ENCODE results near the gene PDGFB.

Gene PDGFB

DNA sequence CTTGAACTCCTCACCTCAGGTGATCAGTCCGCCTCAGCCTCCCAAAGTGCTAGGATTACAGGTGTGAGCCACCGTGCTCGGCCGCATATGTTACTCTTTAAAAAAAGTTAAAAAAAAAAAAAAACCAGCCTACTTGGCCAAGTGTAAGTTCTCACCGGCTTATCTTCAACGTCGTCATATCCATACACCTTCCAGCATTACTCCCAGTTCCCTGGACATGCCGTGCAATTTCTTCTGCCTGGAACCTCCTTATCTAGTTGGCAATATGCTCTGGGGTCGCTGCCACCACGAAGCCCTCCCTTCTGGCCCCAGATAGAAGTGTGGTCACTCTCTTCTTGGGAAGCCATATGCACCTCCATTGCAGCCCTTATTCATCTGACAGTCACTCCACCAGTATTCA, 56.0 kb downstream of the PDGFB start:
- no peak overlapping the region for H3K27ac ChIP-seq (ENCODE audit: low read depth, low read length)
- no peak overlapping the region for H3K4me3 ChIP-seq (ENCODE audit: low read depth, low read length)
- H3K79me2 ChIP-seq (ENCODE audit: control insufficient read depth, insufficient read depth, low read length, unreplicated experiment): no peaks in the 10 kb centered on the region
- no peak overlapping the region for H2AFZ ChIP-seq (ENCODE audit: low read length, unreplicated experiment)
- H3K36me3 ChIP-seq (ENCODE audit: insufficient read depth, low read length): no peaks in the 10 kb centered on the region
- H3K27me3 ChIP-seq (ENCODE audit: insufficient read depth, low read length): no peaks in the 10 kb centered on the region
- H3K4me1 ChIP-seq (ENCODE audit: control insufficient read depth, insufficient read depth, low read length, unreplicated experiment): no peaks in the 10 kb centered on the region

- H3K36me3 ChIP-seq (ENCODE audit: insufficient read depth, low read length): no peaks in the 10 kb centered on the region
- no peak overlapping the region for H2AFZ ChIP-seq (ENCODE audit: low read length, unreplicated experiment)
- H3K4me1 ChIP-seq (ENCODE audit: control insufficient read depth, insufficient read depth, low read length, unreplicated experiment): no peaks in the 10 kb centered on the region
- no peaks in the 10 kb centered on the region for H3K27me3 ChIP-seq (ENCODE audit: insufficient read depth, low read length)
- no peak overlapping the region for H3K27ac ChIP-seq (ENCODE audit: low read depth, low read length)
- H3K79me2 ChIP-seq (ENCODE audit: control insufficient read depth, insufficient read depth, low read length, unreplicated experiment): no peaks in the 10 kb centered on the region
- H3K4me3 ChIP-seq (ENCODE audit: low read depth, low read length): no peak overlapping the region
Observed at GRCh38 chr22:39185601-39186012, 59.2 kb downstream of the PDGFB start.

- H3K36me3 ChIP-seq (ENCODE audit: insufficient read depth, low read length): no peaks in the 10 kb centered on the region
- H3K79me2 ChIP-seq (ENCODE audit: control insufficient read depth, insufficient read depth, low read length, unreplicated experiment): no peaks in the 10 kb centered on the region
- no peak overlapping the region for H3K27ac ChIP-seq (ENCODE audit: low read depth, low read length)
- H3K4me1 ChIP-seq (ENCODE audit: control insufficient read depth, insufficient read depth, low read length, unreplicated experiment): no peaks in the 10 kb centered on the region
- no peak overlapping the region for H3K4me3 ChIP-seq (ENCODE audit: low read depth, low read length)
- no peaks in the 10 kb centered on the region for H3K27me3 ChIP-seq (ENCODE audit: insufficient read depth, low read length)
- H2AFZ ChIP-seq (ENCODE audit: low read length, unreplicated experiment): no peak overlapping the region
Observed at GRCh38 chr22:39184586-39185577, 59.9 kb downstream of the PDGFB start.

DNA sequence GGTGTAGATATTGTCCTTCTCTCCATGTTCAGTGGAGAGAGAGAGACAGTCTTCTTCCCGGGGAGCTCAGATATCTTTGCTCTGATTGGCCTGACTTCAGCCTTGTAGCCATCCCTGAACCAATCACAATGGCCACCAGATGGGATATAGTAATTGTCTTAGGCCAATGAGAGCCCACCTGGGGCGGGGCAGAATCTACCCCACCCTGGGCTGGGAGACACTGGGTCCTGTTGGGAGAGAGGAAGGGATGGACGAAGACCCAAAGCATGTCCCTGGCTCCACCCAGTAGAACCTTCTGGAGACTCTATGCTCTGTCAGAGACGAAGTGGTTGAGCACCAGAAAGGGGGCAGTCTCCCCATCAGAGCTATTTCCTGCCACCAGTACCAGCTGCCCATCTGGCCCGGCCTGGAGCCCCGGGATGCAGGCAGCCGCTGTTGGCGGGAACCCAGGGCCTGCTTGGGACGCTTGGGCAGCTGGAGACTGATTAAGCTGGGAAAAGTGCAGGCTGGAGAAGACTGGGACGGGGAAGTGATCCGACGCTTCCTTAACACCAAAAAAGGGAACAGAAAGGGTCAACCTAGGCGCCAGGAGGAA, 60.7 kb downstream of the PDGFB start:
- no peak overlapping the region for H3K4me3 ChIP-seq (ENCODE audit: low read depth, low read length)
- no peaks in the 10 kb centered on the region for H3K27me3 ChIP-seq (ENCODE audit: insufficient read depth, low read length)
- no peak overlapping the region for H3K27ac ChIP-seq (ENCODE audit: low read depth, low read length)
- no peak overlapping the region for H2AFZ ChIP-seq (ENCODE audit: low read length, unreplicated experiment)
- H3K36me3 ChIP-seq (ENCODE audit: insufficient read depth, low read length): no peaks in the 10 kb centered on the region
- H3K4me1 ChIP-seq (ENCODE audit: control insufficient read depth, insufficient read depth, low read length, unreplicated experiment): no peaks in the 10 kb centered on the region
- H3K79me2 ChIP-seq (ENCODE audit: control insufficient read depth, insufficient read depth, low read length, unreplicated experiment): no peaks in the 10 kb centered on the region

DNA sequence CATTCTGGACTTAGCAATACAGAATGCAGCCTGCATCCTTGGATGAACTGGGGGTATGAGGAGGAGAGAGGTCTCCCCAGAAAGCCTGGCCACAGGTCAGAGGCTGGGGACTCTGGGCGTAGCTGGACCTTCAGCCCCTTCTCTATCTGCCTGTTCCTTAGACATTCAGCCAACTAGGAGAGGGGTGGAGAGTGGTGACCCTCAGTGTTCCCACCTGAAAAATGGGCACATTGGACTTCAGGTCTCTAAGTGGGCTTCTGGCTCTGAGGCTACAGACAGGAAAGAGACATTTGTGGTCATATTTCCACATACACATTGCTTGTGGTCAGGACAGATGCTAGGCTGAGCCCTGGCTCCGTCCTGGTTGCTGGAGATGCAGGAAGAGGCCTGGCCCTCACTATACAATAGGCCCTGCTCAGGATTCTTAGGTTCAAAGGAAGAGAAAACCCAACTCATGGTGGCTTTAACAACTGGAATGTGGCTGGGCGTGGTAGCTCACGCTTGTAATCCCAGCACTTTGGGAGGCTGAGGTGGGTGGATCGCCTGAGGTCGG, 62.2 kb downstream of the PDGFB start:
- no peak overlapping the region for H2AFZ ChIP-seq (ENCODE audit: low read length, unreplicated experiment)
- H3K4me1 ChIP-seq (ENCODE audit: control insufficient read depth, insufficient read depth, low read length, unreplicated experiment): peaks cover 11% of the 10 kb centered on the region
- H3K4me3 ChIP-seq (ENCODE audit: low read depth, low read length): no peak overlapping the region
- H3K27ac ChIP-seq (ENCODE audit: low read depth, low read length): no peak overlapping the region
- H3K27me3 ChIP-seq (ENCODE audit: insufficient read depth, low read length): no peaks in the 10 kb centered on the region
- no peaks in the 10 kb centered on the region for H3K79me2 ChIP-seq (ENCODE audit: control insufficient read depth, insufficient read depth, low read length, unreplicated experiment)
- no peaks in the 10 kb centered on the region for H3K36me3 ChIP-seq (ENCODE audit: insufficient read depth, low read length)

DNA sequence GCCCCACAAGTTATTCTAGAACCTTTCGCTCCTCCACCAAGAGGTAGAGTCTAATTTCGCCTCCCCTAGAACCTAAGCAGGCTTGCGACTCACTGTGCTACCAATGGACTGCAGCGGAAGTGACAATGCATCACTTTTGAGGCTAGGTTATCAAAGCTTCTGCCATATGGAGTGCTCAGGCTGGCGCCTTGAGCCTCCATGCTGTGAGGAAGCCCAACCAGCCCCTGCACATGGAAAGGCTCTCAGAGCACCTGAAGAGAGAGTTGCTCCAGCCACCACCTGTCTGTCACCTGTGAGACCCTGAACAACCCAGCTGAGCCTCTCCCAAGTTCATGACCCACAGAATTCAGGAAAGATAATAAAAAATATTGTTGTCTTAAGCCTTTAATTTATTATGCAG, 63.0 kb downstream of the PDGFB start:
- Histone ChIP-seq H3K27me3 (ENCODE audit: insufficient read depth, low read length) (no peaks in the 10 kb centered on the region), H3K79me2 (ENCODE audit: control insufficient read depth, insufficient read depth, low read length, unreplicated experiment) (no peaks in the 10 kb centered on the region), H3K4me1 (ENCODE audit: control insufficient read depth, insufficient read depth, low read length, unreplicated experiment) (peaks cover 19% of the 10 kb centered on the region), H2AFZ (ENCODE audit: low read length, unreplicated experiment) (no peak overlapping the region), H3K27ac (ENCODE audit: low read depth, low read length) (no peak overlapping the region), H3K4me3 (ENCODE audit: low read depth, low read length) (no peak overlapping the region), H3K36me3 (ENCODE audit: insufficient read depth, low read length) (no peaks in the 10 kb centered on the region)

DNA sequence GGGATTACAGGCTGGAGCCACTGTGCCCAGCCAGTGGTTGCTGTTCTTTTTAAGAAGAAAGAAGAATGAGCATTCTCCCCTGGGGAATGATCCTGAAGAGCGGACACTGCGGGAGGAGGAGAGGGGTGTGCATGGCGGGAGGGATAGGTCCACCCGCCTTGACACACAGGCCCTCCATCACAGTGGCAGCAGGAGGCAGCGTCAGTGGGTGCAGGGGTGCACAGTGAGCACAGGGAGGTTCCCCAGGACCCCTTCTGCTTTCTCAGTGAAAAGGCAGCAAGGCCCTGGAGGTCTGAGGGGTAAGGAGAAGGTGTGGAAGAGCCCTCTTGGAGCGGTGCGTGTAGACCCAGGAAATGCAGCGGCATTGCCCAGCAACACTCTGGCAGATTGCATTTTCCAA, 63.4 kb downstream of the PDGFB start:
- H3K4me3 ChIP-seq (ENCODE audit: low read depth, low read length): no peak overlapping the region
- peaks cover 23% of the 10 kb centered on the region for H3K4me1 ChIP-seq (ENCODE audit: control insufficient read depth, insufficient read depth, low read length, unreplicated experiment)
- H3K27ac ChIP-seq (ENCODE audit: low read depth, low read length): no peak overlapping the region
- H3K79me2 ChIP-seq (ENCODE audit: control insufficient read depth, insufficient read depth, low read length, unreplicated experiment): no peaks in the 10 kb centered on the region
- no peak overlapping the region for H2AFZ ChIP-seq (ENCODE audit: low read length, unreplicated experiment)
- no peaks in the 10 kb centered on the region for H3K27me3 ChIP-seq (ENCODE audit: insufficient read depth, low read length)
- H3K36me3 ChIP-seq (ENCODE audit: insufficient read depth, low read length): no peaks in the 10 kb centered on the region

DNA sequence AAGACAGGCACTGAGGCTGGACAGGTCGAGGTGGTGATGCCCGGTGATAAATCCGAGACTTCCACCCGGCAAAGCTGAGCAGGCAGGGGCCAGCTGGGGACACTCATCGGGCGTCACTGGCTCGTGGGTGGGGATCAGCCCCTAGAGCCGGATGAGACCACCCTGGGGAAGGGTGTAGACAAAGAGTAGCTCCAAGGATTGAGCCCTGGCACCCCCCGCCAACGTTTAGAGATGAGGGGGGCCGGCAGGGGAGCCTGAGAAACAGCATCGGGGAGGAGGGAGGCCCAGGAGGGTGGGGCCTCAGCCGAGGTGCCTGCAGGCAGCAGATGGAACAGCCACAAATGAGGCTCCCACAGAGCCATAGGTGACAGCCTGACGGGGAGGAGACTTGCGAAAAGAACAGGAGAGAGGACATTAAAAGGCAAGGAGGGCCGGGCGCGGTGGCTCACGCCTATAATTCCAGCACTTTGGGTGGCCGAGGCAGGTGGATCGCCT, 64.9 kb downstream of the PDGFB start:
- H3K27me3 ChIP-seq (ENCODE audit: insufficient read depth, low read length): no peaks in the 10 kb centered on the region
- no peak overlapping the region for H2AFZ ChIP-seq (ENCODE audit: low read length, unreplicated experiment)
- peaks cover 37% of the 10 kb centered on the region for H3K4me1 ChIP-seq (ENCODE audit: control insufficient read depth, insufficient read depth, low read length, unreplicated experiment)
- no peak overlapping the region for H3K4me3 ChIP-seq (ENCODE audit: low read depth, low read length)
- H3K27ac ChIP-seq (ENCODE audit: low read depth, low read length): no peak overlapping the region
- no peaks in the 10 kb centered on the region for H3K79me2 ChIP-seq (ENCODE audit: control insufficient read depth, insufficient read depth, low read length, unreplicated experiment)
- no peaks in the 10 kb centered on the region for H3K36me3 ChIP-seq (ENCODE audit: insufficient read depth, low read length)

- H3K27me3 ChIP-seq (ENCODE audit: insufficient read depth, low read length): no peaks in the 10 kb centered on the region
- H3K79me2 ChIP-seq (ENCODE audit: control insufficient read depth, insufficient read depth, low read length, unreplicated experiment): no peaks in the 10 kb centered on the region
- H3K27ac ChIP-seq (ENCODE audit: low read depth, low read length): no peak overlapping the region
- no peaks in the 10 kb centered on the region for H3K36me3 ChIP-seq (ENCODE audit: insufficient read depth, low read length)
- no peak overlapping the region for H3K4me3 ChIP-seq (ENCODE audit: low read depth, low read length)
- peaks cover 42% of the 10 kb centered on the region for H3K4me1 ChIP-seq (ENCODE audit: control insufficient read depth, insufficient read depth, low read length, unreplicated experiment)
- H2AFZ ChIP-seq (ENCODE audit: low read length, unreplicated experiment): no peak overlapping the region
Observed at GRCh38 chr22:39179401-39179827, 65.4 kb downstream of the PDGFB start.

DNA sequence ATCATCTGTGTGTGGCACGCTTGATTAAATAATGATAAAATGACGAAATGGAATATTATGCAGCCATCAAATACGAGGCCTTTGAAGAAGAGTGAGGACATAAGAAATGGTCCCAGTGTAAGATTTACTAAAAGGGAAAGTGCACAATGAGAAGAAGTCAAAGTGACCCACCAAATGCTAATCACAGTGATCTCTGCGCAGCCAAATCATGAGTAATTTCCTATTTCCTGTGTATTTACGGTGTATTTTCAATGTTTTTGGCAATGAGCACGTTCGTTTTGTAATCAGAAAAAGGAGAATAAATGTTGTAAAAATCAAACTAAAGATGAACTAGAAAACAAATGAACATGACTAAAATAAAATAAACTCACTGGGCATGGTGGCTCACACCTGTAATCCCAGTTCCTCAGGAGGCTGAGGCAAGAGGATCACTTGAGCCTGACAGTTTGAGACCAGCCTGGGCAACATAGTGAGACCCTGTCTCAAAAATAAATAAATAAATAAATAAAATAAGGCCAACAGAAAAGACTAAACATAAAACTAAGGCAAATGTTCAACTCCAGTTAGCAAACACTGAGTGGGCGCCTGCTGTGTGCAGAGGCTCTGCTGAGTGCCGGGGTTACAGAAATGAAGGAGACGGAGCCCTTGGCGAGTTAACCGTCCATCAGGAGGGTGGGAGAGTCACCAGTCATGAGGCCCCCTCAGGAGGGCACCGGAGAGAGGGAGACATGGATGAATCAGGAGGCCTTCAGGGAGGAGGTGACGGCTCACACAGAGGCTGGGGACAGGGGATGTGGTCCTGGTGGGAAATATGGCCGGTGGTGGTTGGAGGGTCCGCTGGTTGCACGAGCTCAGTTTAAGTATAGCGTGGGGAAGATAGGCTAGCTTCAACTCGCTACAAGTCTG, 66.3 kb downstream of the PDGFB start:
- Histone ChIP-seq H3K36me3 (ENCODE audit: insufficient read depth, low read length) (no peaks in the 10 kb centered on the region), H3K27me3 (ENCODE audit: insufficient read depth, low read length) (no peaks in the 10 kb centered on the region), H2AFZ (ENCODE audit: low read length, unreplicated experiment) (no peak overlapping the region), H3K4me3 (ENCODE audit: low read depth, low read length) (no peak overlapping the region), H3K4me1 (ENCODE audit: control insufficient read depth, insufficient read depth, low read length, unreplicated experiment) (peaks cover 51% of the 10 kb centered on the region), H3K79me2 (ENCODE audit: control insufficient read depth, insufficient read depth, low read length, unreplicated experiment) (no peaks in the 10 kb centered on the region), H3K27ac (ENCODE audit: low read depth, low read length) (peak overlapping the region; percentile 90)
